Esophagus (tissue), 2 donors: ENCODE measurements around the gene AGBL1. TPM values are rescaled to one million over a fixed set of nuclear protein-coding genes. Genes with fewer than 3 reads are reported as not detected.

Source experiments
- H3K27ac ChIP-seq, 2 donors: one replicate each; pipeline ENCODE4 v1.5.1; 2013; ENCODE audit warnings: low read depth in 2 of 2, mild to moderate bottlenecking in 2 of 2, inconsistent platforms in 1 of 2, low read length in 1 of 2, moderate library complexity in 1 of 2
- H3K27me3 ChIP-seq, 2 donors: one replicate each; pipeline ENCODE4 v1.6.1; 2013; ENCODE audit warnings: low read length in 2 of 2, control low read depth in 1 of 2, mild to moderate bottlenecking in 1 of 2; ENCODE audit not compliant: insufficient read depth in 2 of 2, control insufficient read depth in 1 of 2
- H3K36me3 ChIP-seq, 2 donors: one replicate each; pipeline ENCODE4 v1.6.1; 2013; ENCODE audit warnings: low read length in 1 of 2; ENCODE audit not compliant: control insufficient read depth in 2 of 2, insufficient read depth in 2 of 2
- H3K4me1 ChIP-seq, 2 donors: one replicate each; pipeline ENCODE4 v1.6.1; 2013; ENCODE audit warnings: low read length in 1 of 2; ENCODE audit not compliant: control insufficient read depth in 2 of 2, insufficient read depth in 2 of 2
- H3K4me3 ChIP-seq, 2 donors: one replicate each; pipeline ENCODE4 v1.5.1; 2013; ENCODE audit warnings: low read length in 2 of 2, mild to moderate bottlenecking in 2 of 2, low read depth in 1 of 2, moderate library complexity in 1 of 2
- H3K9me3 ChIP-seq, 2 donors: one replicate each; pipeline ENCODE4 v1.6.1; 2013; ENCODE audit warnings: mild to moderate bottlenecking in 2 of 2, low read depth in 1 of 2, low read length in 1 of 2, moderate library complexity in 1 of 2; ENCODE audit not compliant: control insufficient read depth in 2 of 2, insufficient read depth in 1 of 2
- WGBS, 2 donors: extraction: QIAGEN DNeasy Blood & Tissue Kit; methylation state at CpG; one replicate each; pipeline ENCODE4 v1.1.7; 2013; 5-methylcytosine and 5-hydroxymethylcytosine counted together
- polyA plus RNA-seq, 2 donors: library from polyadenylated mRNA; stranded (reverse); fragments of 200-250 nt; gene quantifications; one replicate each; pipeline ENCODE4 v1.2.3, GENCODE V29; 2013
- donor health status: healthy with polysubstance abuse.
- donor health status: Bipolar disorder and iron deficiency.

The AGBL1 gene
- polyA plus RNA-seq, 2 donors, result 0.01 TPM; not detected in 1

GRCh38 chr15:86076468-86076867 lies 3.2 kb upstream of the AGBL1 start:
- 32 to 37% methylated on average over 3 of the region's 3 CpGs for WGBS, 2 donors

GRCh38 chr15:86077070-86077469 lies 2.6 kb upstream of the AGBL1 start:
- Histone ChIP-seq H3K27me3 (no peaks in the 10 kb centered on the region), H3K36me3 (no peaks in the 10 kb centered on the region), H3K4me3 (no peak overlapping the region), H3K27ac (no peak overlapping the region), H3K4me1 (no peaks in the 10 kb centered on the region), H3K9me3 (no peaks in the 10 kb centered on the region)
- 22 to 37% methylated on average over 2 of the region's 2 CpGs for WGBS, 2 donors

More at GRCh38 chr15:86076468-86076867, 3.2 kb upstream of the AGBL1 start:
- H3K4me1 ChIP-seq, result no peaks in the 10 kb centered on the region
- no peaks in the 10 kb centered on the region for H3K36me3 ChIP-seq
- H3K4me3 ChIP-seq, result no peak overlapping the region
- no peak overlapping the region for H3K27ac ChIP-seq
- H3K27me3 ChIP-seq, result no peaks in the 10 kb centered on the region
- no peaks in the 10 kb centered on the region for H3K9me3 ChIP-seq

- Histone ChIP-seq H3K27me3 (no peaks in the 10 kb centered on the region), H3K9me3 (no peaks in the 10 kb centered on the region), H3K4me1 (no peaks in the 10 kb centered on the region), H3K4me3 (no peak overlapping the region), H3K36me3 (no peaks in the 10 kb centered on the region), H3K27ac (no peak overlapping the region)
- 53 to 69% methylated on average over 1 of the region's 1 CpG for WGBS, 2 donors
Measured at GRCh38 chr15:86080302-86080701, 631 bp downstream of the AGBL1 start.

GRCh38 chr15:86082619-86083380 lies 3.1 kb downstream of the AGBL1 start:
- whole genome bisulfite sequencing, 2 donors, result 32% methylated on average over 13 of the region's 13 CpGs
- H3K4me1 ChIP-seq, result no peaks in the 10 kb centered on the region
- no peaks in the 10 kb centered on the region for H3K9me3 ChIP-seq
- no peaks in the 10 kb centered on the region for H3K27me3 ChIP-seq
- no peak overlapping the region for H3K4me3 ChIP-seq
- H3K27ac ChIP-seq, result no peak overlapping the region
- H3K36me3 ChIP-seq, result no peaks in the 10 kb centered on the region

GRCh38 chr15:86087808-86088207 lies 8.1 kb downstream of the AGBL1 start:
- H3K4me1 ChIP-seq, result no peaks in the 10 kb centered on the region

GRCh38 chr15:86089422-86089821 lies 9.8 kb downstream of the AGBL1 start:
- no peak overlapping the region for H3K4me3 ChIP-seq
- no peaks in the 10 kb centered on the region for H3K4me1 ChIP-seq
- H3K27ac ChIP-seq, result no peak overlapping the region
- no peaks in the 10 kb centered on the region for H3K9me3 ChIP-seq
- no peaks in the 10 kb centered on the region for H3K36me3 ChIP-seq
- H3K27me3 ChIP-seq, result peaks cover 0 to 2% of the 10 kb centered on the region in 2 donors
- 41 to 42% methylated on average over 4 of the region's 4 CpGs for WGBS, 2 donors

More at GRCh38 chr15:86087808-86088207, 8.1 kb downstream of the AGBL1 start:
- Histone ChIP-seq H3K36me3 (no peaks in the 10 kb centered on the region), H3K4me3 (no peak overlapping the region), H3K9me3 (no peaks in the 10 kb centered on the region), H3K27ac (no peak overlapping the region), H3K27me3 (peaks cover 0 to 2% of the 10 kb centered on the region in 2 donors)

GRCh38 chr15:86101818-86102217 lies 22.1 kb downstream of the AGBL1 start:
- H3K4me3 ChIP-seq, result no peak overlapping the region
- H3K27ac ChIP-seq, result no peak overlapping the region
- peaks cover 3 to 6% of the 10 kb centered on the region in 2 donors for H3K9me3 ChIP-seq
- WGBS, 2 donors, result 84 to 92% methylated on average over 5 of the region's 5 CpGs
- H3K4me1 ChIP-seq, result no peaks in the 10 kb centered on the region
- H3K27me3 ChIP-seq, result no peaks in the 10 kb centered on the region
- no peaks in the 10 kb centered on the region for H3K36me3 ChIP-seq

GRCh38 chr15:86103825-86104224 lies 24.2 kb downstream of the AGBL1 start:
- Histone ChIP-seq H3K4me3 (no peak overlapping the region), H3K36me3 (no peaks in the 10 kb centered on the region), H3K9me3 (peaks cover 3 to 6% of the 10 kb centered on the region in 2 donors), H3K27ac (no peak overlapping the region), H3K4me1 (no peaks in the 10 kb centered on the region), H3K27me3 (no peaks in the 10 kb centered on the region)
- 83 to 86% methylated on average over 2 of the region's 2 CpGs for WGBS, 2 donors

- WGBS, 2 donors, result 72 to 75% methylated on average over 4 of the region's 4 CpGs
- H3K36me3 ChIP-seq, result no peaks in the 10 kb centered on the region
- no peaks in the 10 kb centered on the region for H3K4me1 ChIP-seq
- H3K27me3 ChIP-seq, result no peaks in the 10 kb centered on the region
- peaks cover 3 to 6% of the 10 kb centered on the region in 2 donors for H3K9me3 ChIP-seq
- no peak overlapping the region for H3K4me3 ChIP-seq
- H3K27ac ChIP-seq, result no peak overlapping the region
Measured at GRCh38 chr15:86106306-86106705, 26.6 kb downstream of the AGBL1 start.

GRCh38 chr15:86115145-86115801 lies 35.6 kb downstream of the AGBL1 start:
- Histone ChIP-seq H3K27ac (no peak overlapping the region), H3K4me1 (no peaks in the 10 kb centered on the region), H3K27me3 (no peaks in the 10 kb centered on the region), H3K36me3 (no peaks in the 10 kb centered on the region), H3K4me3 (no peak overlapping the region), H3K9me3 (no peaks in the 10 kb centered on the region)
- WGBS, 2 donors, result 67 to 74% methylated on average over 4 of the region's 4 CpGs
